Subcutaneous adipose tissue (tissue), 4 donors: Measurements from ENCODE around the gene RAPGEF2. TPM values are rescaled to one million over a fixed set of nuclear protein-coding genes. Genes with fewer than 3 reads are reported as not detected.

Experiments used
- CTCF ChIP-seq: fragments of 450-650 bp; IDR thresholded peaks from one replicate; pipeline ENCODE4 v1.5.1; 2016; ENCODE audit warnings: low read depth, mild to moderate bottlenecking, control low read depth, antibody characterized with exemption, moderate library complexity
- total RNA-seq, 4 donors: library from RNA; depleted of rRNA; stranded (reverse); fragments of >200 nt; gene quantifications; one replicate each; pipeline ENCODE4 v1.1.0, GENCODE V29; 2016

RAPGEF2 gene
- total RNA-seq, 4 donors from 2014 or later: 41.2 to 71.8 (median 52.5) TPM

DNA sequence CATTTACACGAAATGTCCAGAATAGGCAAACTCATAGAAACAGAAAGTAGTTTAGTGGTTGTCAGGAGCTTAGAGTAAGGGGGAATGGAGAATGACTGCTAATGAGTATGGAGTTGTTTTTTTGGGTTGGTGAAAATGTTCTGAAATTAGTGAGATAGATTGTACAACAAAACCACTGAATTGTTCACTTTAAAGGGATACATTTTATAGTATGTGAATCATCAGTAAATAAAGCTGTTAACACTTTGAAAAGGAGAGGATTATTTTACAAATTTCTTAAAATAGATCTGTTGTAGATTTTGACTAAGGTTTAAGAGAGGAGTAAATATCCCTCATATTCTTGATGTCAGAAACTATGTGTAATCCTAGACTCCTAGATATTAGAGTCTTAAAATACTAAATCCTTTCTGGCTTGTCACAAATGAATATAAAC, 82.7 kb downstream of the RAPGEF2 start:
- TF ChIP-seq CTCF: no peak

GRCh38 chr4:159188646-159189045, 85.8 kb downstream of the RAPGEF2 start:
- TF ChIP-seq CTCF: no peak

DNA sequence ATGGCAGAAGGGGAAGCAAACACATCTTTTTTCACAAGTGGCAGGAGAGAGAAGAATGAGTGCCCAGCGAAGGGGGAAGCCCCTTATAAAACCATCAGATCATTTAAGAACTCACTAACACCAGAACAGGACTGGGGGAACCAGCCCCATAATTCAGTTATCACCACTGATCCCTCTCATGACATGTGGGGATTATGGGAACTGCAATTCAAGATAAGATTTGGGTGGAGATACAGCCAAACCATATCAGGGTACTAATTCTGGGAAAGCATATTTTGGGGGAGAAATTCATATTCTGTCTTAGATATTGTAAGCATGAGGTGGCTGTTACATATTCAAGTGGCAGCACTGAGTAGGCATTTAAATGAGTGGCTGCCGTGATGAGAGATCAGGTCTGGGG, 87.8 kb downstream of the RAPGEF2 start:
- TF ChIP-seq CTCF: no peak

GRCh38 chr4:159191989-159192388, 89.1 kb downstream of the RAPGEF2 start:
- no peak for TF ChIP-seq CTCF

DNA sequence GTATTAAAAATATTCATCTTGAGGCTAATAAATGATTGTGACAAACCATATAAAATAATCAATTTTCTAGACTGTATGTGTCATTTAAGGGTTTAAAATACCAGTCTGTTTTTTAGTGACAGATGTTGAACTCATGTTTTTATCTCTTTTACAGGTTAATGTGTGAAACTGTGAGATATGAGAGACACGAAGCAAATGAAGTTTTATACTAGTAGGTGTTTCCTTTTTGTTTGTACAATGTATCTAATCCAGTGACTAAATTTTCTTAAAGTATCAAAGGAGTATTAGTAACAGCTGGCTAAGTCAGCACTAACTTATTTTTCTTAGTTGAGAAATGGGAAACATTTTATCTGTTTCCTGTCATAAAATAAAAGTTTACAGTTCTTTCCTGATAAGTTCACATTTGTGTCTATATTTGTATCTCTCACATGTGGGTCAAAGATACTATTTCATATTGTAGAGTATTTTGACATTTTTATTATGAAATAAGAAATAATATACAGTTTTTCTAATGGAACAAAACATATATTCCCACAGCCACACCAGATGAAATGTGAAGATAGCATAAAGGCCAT, 90.3 kb downstream of the RAPGEF2 start:
- no peak for TF ChIP-seq CTCF

GRCh38 chr4:159195361-159195769, 92.5 kb downstream of the RAPGEF2 start:
- no peak for TF ChIP-seq CTCF

- TF ChIP-seq CTCF: no peak
Measured at GRCh38 chr4:159197260-159197884, 94.5 kb downstream of the RAPGEF2 start.
